SK-N-MC (cell line): Measurements from ENCODE around the gene RASL12.

Experiments
- EZH2 ChIP-seq: fragments of 200-600 bp; sonication (generic); IDR thresholded peaks from one replicate; pipeline ENCODE4 v1.6.1; 2017; ENCODE audit warnings: antibody characterized with exemption
- POLR2AphosphoS5 ChIP-seq: IDR thresholded peaks from 2 replicates; pipeline ENCODE4 v1.6.1; 2012; ENCODE audit warnings: mild to moderate bottlenecking, low read depth, low read length, borderline replicate concordance

DNA sequence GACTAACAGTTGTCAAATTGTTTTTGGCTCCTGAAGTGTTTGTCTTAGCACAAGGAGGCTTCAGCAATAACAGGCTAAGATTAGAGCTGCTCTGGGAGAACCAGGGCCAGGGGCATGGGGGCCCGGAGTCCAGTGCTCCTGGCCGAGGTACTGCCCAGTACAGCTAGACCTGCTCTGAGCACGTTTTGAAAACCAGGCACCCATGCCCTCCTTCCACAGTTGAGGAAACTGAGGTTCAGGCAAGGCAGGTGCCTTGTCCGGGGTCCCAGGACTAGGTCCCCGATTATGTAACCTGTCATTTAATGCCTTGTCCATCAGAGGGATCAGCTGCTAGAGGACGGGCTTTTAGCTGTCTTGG lies 27.9 kb upstream of the RASL12 start:
- TF ChIP-seq EZH2, result no peak
- TF ChIP-seq POLR2AphosphoS5, result no peak
